WTC11 (cell line): ENCODE results near the gene ZNF764. TPM values are rescaled to one million over a fixed set of nuclear protein-coding genes. Genes with fewer than 3 reads are reported as not detected.

Source experiments
- ATAC-seq: fragments of 200-7000 bp; cut with Tn5 transposase; 2 replicates; pipeline ENCODE4 v1.10.0; 2021; ENCODE audit warnings: mild to moderate bottlenecking, moderate library complexity
- CTCF ChIA-PET: fragments of 300-600 bp; sonication (Branson Sonifier 250); formaldehyde crosslinking; loops from one replicate; lab custom pipeline; 2021; ENCODE audit warnings: antibody characterized with exemption; lab: Charles Lee
- POLR2A ChIA-PET: fragments of 350-600 bp; sonication (Branson Sonifier 250); formaldehyde crosslinking; loops from one replicate; lab custom pipeline; 2021; ENCODE audit warnings: antibody characterized with exemption; lab: Charles Lee
- DNase-seq: peaks from one replicate; pipeline ENCODE4 v3.0.0; 2021; ENCODE audit warnings: low spot score
- H3K27ac Mint-ChIP-seq: 2 replicates; pipeline ENCODE4 v1.8.0; 2021; ENCODE audit warnings: mixed read lengths
- H3K27me3 Mint-ChIP-seq: 2 replicates; pipeline ENCODE4 v1.8.0; 2021; ENCODE audit warnings: low read depth, mild to moderate bottlenecking, moderate library complexity, mixed read lengths
- H3K36me3 Mint-ChIP-seq: 2 replicates; pipeline ENCODE4 v1.8.0; 2021; ENCODE audit warnings: mixed read lengths
- H3K4me1 Mint-ChIP-seq: 2 replicates; pipeline ENCODE4 v1.8.0; 2022; ENCODE audit warnings: mixed read lengths
- H3K4me3 Mint-ChIP-seq: 2 replicates; pipeline ENCODE4 v1.8.0; 2021; ENCODE audit warnings: mild to moderate bottlenecking, moderate library complexity, mixed read lengths
- H3K9me3 Mint-ChIP-seq: 2 replicates; pipeline ENCODE4 v1.8.0; 2021; ENCODE audit warnings: mixed read lengths
- ESRRA ChIP-seq: sonication (generic); formaldehyde crosslinking; IDR thresholded peaks from 2 replicates; pipeline ENCODE4 v1.8.1; 2022; ENCODE audit warnings: mild to moderate bottlenecking, missing genetic modification reagents, borderline replicate concordance
- IRF2 ChIP-seq: sonication (generic); formaldehyde crosslinking; IDR thresholded peaks from 2 replicates; pipeline ENCODE4 v1.8.0; 2022; ENCODE audit warnings: low read depth, missing genetic modification reagents, borderline replicate concordance
- MXD4 ChIP-seq: fragments of 250-450 bp; sonication (Bioruptor Pico); IDR thresholded peaks from 2 replicates; pipeline ENCODE4 v1.8.0; 2021; ENCODE audit warnings: mild to moderate bottlenecking, moderate library complexity, borderline replicate concordance
- MYBL2 ChIP-seq: sonication (generic); formaldehyde crosslinking; IDR thresholded peaks from 2 replicates; pipeline ENCODE4 v1.8.1; 2023; ENCODE audit warnings: mild to moderate bottlenecking, moderate library complexity, missing genetic modification reagents
- NFYB ChIP-seq: sonication (generic); formaldehyde crosslinking; conservative IDR thresholded peaks from 2 replicates; pipeline ENCODE4 v1.8.0; 2022; ENCODE audit warnings: low read depth, missing genetic modification reagents
- OVOL2 ChIP-seq: fragments of 250-450 bp; sonication (Bioruptor Pico); IDR thresholded peaks from 2 replicates; pipeline ENCODE4 v1.9.0; 2021; ENCODE audit warnings: mild to moderate bottlenecking, borderline replicate concordance
- PRRX2 ChIP-seq: fragments of 250-450 bp; sonication (Bioruptor Pico); IDR thresholded peaks from 2 replicates; pipeline ENCODE4 v1.8.0; 2021; ENCODE audit warnings: mild to moderate bottlenecking
- RELA ChIP-seq: sonication (generic); formaldehyde crosslinking; IDR thresholded peaks from 2 replicates; pipeline ENCODE4 v1.8.1; 2022; ENCODE audit warnings: missing genetic modification reagents, mild to moderate bottlenecking, borderline replicate concordance
- SMAD4 ChIP-seq: sonication (generic); formaldehyde crosslinking; IDR thresholded peaks from 2 replicates; pipeline ENCODE4 v1.8.0; 2022; ENCODE audit warnings: mild to moderate bottlenecking, missing genetic modification reagents
- STAT6 ChIP-seq: sonication (generic); formaldehyde crosslinking; conservative IDR thresholded peaks from 2 replicates; pipeline ENCODE4 v1.8.1; 2023; ENCODE audit warnings: mild to moderate bottlenecking, low read depth, missing genetic modification reagents, moderate library complexity
- TCF7 ChIP-seq: sonication (generic); formaldehyde crosslinking; IDR thresholded peaks from 2 replicates; pipeline ENCODE4 v1.8.0; 2022; ENCODE audit warnings: mild to moderate bottlenecking, low read depth, missing genetic modification reagents, moderate library complexity
- TEAD1 ChIP-seq: sonication (generic); formaldehyde crosslinking; IDR thresholded peaks from 2 replicates; pipeline ENCODE4 v1.8.0; 2022; ENCODE audit warnings: mild to moderate bottlenecking, missing genetic modification reagents
- TEAD4 ChIP-seq: sonication (generic); formaldehyde crosslinking; IDR thresholded peaks from 2 replicates; pipeline ENCODE4 v1.8.0; 2022; ENCODE audit warnings: mild to moderate bottlenecking, missing genetic modification reagents
- USF2 ChIP-seq: sonication (generic); formaldehyde crosslinking; IDR thresholded peaks from 2 replicates; pipeline ENCODE4 v1.8.1; 2023; ENCODE audit warnings: mild to moderate bottlenecking, missing genetic modification reagents, moderate library complexity
- ZBTB43 ChIP-seq: sonication (generic); formaldehyde crosslinking; IDR thresholded peaks from 2 replicates; pipeline ENCODE4 v1.8.1; 2023; ENCODE audit warnings: mild to moderate bottlenecking, missing genetic modification reagents
- ZNF121 ChIP-seq: sonication (generic); formaldehyde crosslinking; IDR thresholded peaks from 2 replicates; pipeline ENCODE4 v1.8.0; 2023; ENCODE audit warnings: missing genetic modification reagents
- ZNF416 ChIP-seq: fragments of 250-450 bp; sonication (Bioruptor Pico); IDR thresholded peaks from 2 replicates; pipeline ENCODE4 v1.9.0; 2021; ENCODE audit warnings: mild to moderate bottlenecking, inconsistent platforms
- ZNF423 ChIP-seq: fragments of 250-450 bp; sonication (Bioruptor Pico); IDR thresholded peaks from 2 replicates; pipeline ENCODE4 v2.1.2; 2022; ENCODE audit warnings: mild to moderate bottlenecking, moderate library complexity
- total RNA-seq: library from RNA; stranded (reverse); gene quantifications from 3 replicates; pipeline ENCODE4 v1.2.3, GENCODE V29; 2021
- TF ChIP-seq, protein P1 (sequence below): sonication (generic); formaldehyde crosslinking; IDR thresholded peaks from 2 replicates; pipeline ENCODE4 v1.8.1; 2022; ENCODE audit warnings: low read depth, missing genetic modification reagents, borderline replicate concordance
- TF ChIP-seq, protein P2 (sequence below): sonication (generic); formaldehyde crosslinking; IDR thresholded peaks from 2 replicates; pipeline ENCODE4 v1.8.1; 2023; ENCODE audit warnings: mild to moderate bottlenecking, missing genetic modification reagents, moderate library complexity
- TF ChIP-seq, protein P3 (sequence below): sonication (generic); formaldehyde crosslinking; IDR thresholded peaks from 2 replicates; pipeline ENCODE4 v1.8.0; 2022; ENCODE audit warnings: mild to moderate bottlenecking, missing genetic modification reagents
- TF ChIP-seq, protein P4 (sequence below): fragments of 200-600 bp; IDR thresholded peaks from 2 replicates; pipeline ENCODE4 v1.8.0; 2022; ENCODE audit warnings: antibody characterized with exemption
- TF ChIP-seq, protein P5 (sequence below): sonication (generic); formaldehyde crosslinking; IDR thresholded peaks from 2 replicates; pipeline ENCODE4 v1.8.0; 2023; ENCODE audit warnings: missing genetic modification reagents, mild to moderate bottlenecking, borderline replicate concordance

Gene ZNF764
- total RNA-seq, 1 experiment from 2014 or later = 10.4 TPM

GRCh38 chr16:30526137-30526822 is 31.9 kb downstream of the ZNF764 start, which contains the start of gene ZNF768:
ZNF768 (minus strand) TSS chr16:30526566; CDS start chr16:30526413, 153 bp downstream.
- Mint-ChIP-seq H3K27me3 (no peaks in the 10 kb centered on the region), H3K4me3 (peak within 1 kb of the TSS; percentile 73), H3K27ac (peak within 1 kb of the TSS; percentile 84; the same call in 1 of the 2 replicates), H3K36me3 (0 out of 2 replicates have a peak, but pooled peaks cover 7% of the 10 kb centered on the region), H3K9me3 (no peaks in the 10 kb centered on the region), H3K4me1 (peaks cover 16% of the 10 kb centered on the region)
- DNase-seq = peak; percentile 77
- ATAC-seq = peak; percentile 11
- POLR2A ChIA-PET = interaction anchor here (1.0 to 1.1 kb wide), 5 partner anchors 9 to 649 kb away, joined by 3 to 9 read pairs (median 3); partner anchors contain the start of gene ZNF764
- CTCF ChIA-PET = interaction anchor here (0.7 to 3.5 kb wide), 5 partner anchors 9 to 96 kb away, joined by 3 to 20 read pairs (median 12); partner anchors contain the start of gene DCTPP1
- TF ChIP-seq NFYB = no peak
- no peak for TF ChIP-seq SMAD4
- TF ChIP-seq, protein P1, sequence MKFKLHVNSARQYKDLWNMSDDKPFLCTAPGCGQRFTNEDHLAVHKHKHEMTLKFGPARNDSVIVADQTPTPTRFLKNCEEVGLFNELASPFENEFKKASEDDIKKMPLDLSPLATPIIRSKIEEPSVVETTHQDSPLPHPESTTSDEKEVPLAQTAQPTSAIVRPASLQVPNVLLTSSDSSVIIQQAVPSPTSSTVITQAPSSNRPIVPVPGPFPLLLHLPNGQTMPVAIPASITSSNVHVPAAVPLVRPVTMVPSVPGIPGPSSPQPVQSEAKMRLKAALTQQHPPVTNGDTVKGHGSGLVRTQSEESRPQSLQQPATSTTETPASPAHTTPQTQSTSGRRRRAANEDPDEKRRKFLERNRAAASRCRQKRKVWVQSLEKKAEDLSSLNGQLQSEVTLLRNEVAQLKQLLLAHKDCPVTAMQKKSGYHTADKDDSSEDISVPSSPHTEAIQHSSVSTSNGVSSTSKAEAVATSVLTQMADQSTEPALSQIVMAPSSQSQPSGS = no peak
- no peak for TF ChIP-seq USF2 (CRISPR knock-in tag)
- TF ChIP-seq TEAD4 = no peak
- no peak for TF ChIP-seq ZNF423 (CRISPR knock-in tag)
- TF ChIP-seq TEAD1 (CRISPR knock-in tag) = no peak
- TF ChIP-seq RELA (CRISPR knock-in tag) = 0 out of 2 replicates have a peak, but pooled peaks have one; percentile 3
- no peak for TF ChIP-seq PRRX2 (CRISPR knock-in tag)
- TF ChIP-seq, protein P2, sequence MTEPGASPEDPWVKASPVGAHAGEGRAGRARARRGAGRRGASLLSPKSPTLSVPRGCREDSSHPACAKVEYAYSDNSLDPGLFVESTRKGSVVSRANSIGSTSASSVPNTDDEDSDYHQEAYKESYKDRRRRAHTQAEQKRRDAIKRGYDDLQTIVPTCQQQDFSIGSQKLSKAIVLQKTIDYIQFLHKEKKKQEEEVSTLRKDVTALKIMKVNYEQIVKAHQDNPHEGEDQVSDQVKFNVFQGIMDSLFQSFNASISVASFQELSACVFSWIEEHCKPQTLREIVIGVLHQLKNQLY = no peak
- no peak for TF ChIP-seq OVOL2 (CRISPR knock-in tag)
- no peak for TF ChIP-seq ZBTB43 (CRISPR knock-in tag)
- no peak for TF ChIP-seq ZNF416 (CRISPR knock-in tag)
- TF ChIP-seq MXD4 (CRISPR knock-in tag) = no peak
- TF ChIP-seq IRF2 (CRISPR knock-in tag) = no peak
- TF ChIP-seq, protein P3, sequence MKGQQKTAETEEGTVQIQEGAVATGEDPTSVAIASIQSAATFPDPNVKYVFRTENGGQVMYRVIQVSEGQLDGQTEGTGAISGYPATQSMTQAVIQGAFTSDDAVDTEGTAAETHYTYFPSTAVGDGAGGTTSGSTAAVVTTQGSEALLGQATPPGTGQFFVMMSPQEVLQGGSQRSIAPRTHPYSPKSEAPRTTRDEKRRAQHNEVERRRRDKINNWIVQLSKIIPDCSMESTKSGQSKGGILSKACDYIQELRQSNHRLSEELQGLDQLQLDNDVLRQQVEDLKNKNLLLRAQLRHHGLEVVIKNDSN (CRISPR knock-in tag) = peak; percentile 22; the same call in 1 of the 2 replicates
- TF ChIP-seq, protein P4, sequence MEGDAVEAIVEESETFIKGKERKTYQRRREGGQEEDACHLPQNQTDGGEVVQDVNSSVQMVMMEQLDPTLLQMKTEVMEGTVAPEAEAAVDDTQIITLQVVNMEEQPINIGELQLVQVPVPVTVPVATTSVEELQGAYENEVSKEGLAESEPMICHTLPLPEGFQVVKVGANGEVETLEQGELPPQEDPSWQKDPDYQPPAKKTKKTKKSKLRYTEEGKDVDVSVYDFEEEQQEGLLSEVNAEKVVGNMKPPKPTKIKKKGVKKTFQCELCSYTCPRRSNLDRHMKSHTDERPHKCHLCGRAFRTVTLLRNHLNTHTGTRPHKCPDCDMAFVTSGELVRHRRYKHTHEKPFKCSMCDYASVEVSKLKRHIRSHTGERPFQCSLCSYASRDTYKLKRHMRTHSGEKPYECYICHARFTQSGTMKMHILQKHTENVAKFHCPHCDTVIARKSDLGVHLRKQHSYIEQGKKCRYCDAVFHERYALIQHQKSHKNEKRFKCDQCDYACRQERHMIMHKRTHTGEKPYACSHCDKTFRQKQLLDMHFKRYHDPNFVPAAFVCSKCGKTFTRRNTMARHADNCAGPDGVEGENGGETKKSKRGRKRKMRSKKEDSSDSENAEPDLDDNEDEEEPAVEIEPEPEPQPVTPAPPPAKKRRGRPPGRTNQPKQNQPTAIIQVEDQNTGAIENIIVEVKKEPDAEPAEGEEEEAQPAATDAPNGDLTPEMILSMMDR = no peak
- TF ChIP-seq STAT6 (CRISPR knock-in tag) = no peak
- TF ChIP-seq, protein P5, sequence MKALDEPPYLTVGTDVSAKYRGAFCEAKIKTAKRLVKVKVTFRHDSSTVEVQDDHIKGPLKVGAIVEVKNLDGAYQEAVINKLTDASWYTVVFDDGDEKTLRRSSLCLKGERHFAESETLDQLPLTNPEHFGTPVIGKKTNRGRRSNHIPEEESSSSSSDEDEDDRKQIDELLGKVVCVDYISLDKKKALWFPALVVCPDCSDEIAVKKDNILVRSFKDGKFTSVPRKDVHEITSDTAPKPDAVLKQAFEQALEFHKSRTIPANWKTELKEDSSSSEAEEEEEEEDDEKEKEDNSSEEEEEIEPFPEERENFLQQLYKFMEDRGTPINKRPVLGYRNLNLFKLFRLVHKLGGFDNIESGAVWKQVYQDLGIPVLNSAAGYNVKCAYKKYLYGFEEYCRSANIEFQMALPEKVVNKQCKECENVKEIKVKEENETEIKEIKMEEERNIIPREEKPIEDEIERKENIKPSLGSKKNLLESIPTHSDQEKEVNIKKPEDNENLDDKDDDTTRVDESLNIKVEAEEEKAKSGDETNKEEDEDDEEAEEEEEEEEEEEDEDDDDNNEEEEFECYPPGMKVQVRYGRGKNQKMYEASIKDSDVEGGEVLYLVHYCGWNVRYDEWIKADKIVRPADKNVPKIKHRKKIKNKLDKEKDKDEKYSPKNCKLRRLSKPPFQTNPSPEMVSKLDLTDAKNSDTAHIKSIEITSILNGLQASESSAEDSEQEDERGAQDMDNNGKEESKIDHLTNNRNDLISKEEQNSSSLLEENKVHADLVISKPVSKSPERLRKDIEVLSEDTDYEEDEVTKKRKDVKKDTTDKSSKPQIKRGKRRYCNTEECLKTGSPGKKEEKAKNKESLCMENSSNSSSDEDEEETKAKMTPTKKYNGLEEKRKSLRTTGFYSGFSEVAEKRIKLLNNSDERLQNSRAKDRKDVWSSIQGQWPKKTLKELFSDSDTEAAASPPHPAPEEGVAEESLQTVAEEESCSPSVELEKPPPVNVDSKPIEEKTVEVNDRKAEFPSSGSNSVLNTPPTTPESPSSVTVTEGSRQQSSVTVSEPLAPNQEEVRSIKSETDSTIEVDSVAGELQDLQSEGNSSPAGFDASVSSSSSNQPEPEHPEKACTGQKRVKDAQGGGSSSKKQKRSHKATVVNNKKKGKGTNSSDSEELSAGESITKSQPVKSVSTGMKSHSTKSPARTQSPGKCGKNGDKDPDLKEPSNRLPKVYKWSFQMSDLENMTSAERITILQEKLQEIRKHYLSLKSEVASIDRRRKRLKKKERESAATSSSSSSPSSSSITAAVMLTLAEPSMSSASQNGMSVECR (CRISPR knock-in tag) = no peak; the same call in 1 of the 2 replicates
- no peak for TF ChIP-seq ESRRA
- no peak for TF ChIP-seq TCF7 (CRISPR knock-in tag)
- no peak for TF ChIP-seq MYBL2 (CRISPR knock-in tag)
- no peak for TF ChIP-seq ZNF121
